Smooth muscle cell (in vitro differentiated cells): ENCODE measurements around the gene DCTN2. TPM values are rescaled to one million over a fixed set of nuclear protein-coding genes. Genes with fewer than 3 reads are reported as not detected.
"Not testable (repeated sequence)": the region's sequence is repeated elsewhere in the genome, so short reads cannot be mapped to it uniquely, and the experiment has no call there.

Experiments
- DNase-seq: peaks from one replicate; lab custom pipeline; 2025; ENCODE audit not compliant: unreplicated experiment; lab: John Stamatoyannopoulos, UW
- H2AFZ ChIP-seq: fragments of 200-600 bp; sonication (generic); 2 replicates; pipeline ENCODE4 v1.6.0; 2016; ENCODE audit warnings: antibody characterized with exemption, low read depth, mild to moderate bottlenecking
- H3F3A ChIP-seq: fragments of 200-600 bp; sonication (generic); 2 replicates; pipeline ENCODE4 v1.6.0; 2017; ENCODE audit warnings: antibody characterized with exemption, low read depth
- H3K27ac ChIP-seq: fragments of 200-600 bp; sonication (generic); 2 replicates; pipeline ENCODE4 v1.5.1; 2016; ENCODE audit warnings: low read depth, mild to moderate bottlenecking
- H3K27me3 ChIP-seq: fragments of 200-600 bp; sonication (generic); 2 replicates; pipeline ENCODE4 v1.6.1; 2016; ENCODE audit warnings: low read depth, mild to moderate bottlenecking
- H3K36me3 ChIP-seq: fragments of 200-600 bp; sonication (generic); 2 replicates; pipeline ENCODE4 v1.5.1; 2016; ENCODE audit warnings: low read depth
- H3K4me1 ChIP-seq: fragments of 200-600 bp; sonication (generic); 2 replicates; pipeline ENCODE4 v1.5.1; 2016; ENCODE audit warnings: low read depth
- H3K4me2 ChIP-seq: fragments of 200-600 bp; sonication (generic); 2 replicates; pipeline ENCODE4 v1.6.0; 2016; ENCODE audit warnings: mild to moderate bottlenecking
- H3K4me3 ChIP-seq: fragments of 200-600 bp; sonication (generic); 2 replicates; pipeline ENCODE4 v1.5.1; 2016; ENCODE audit warnings: mild to moderate bottlenecking
- H3K79me2 ChIP-seq: fragments of 200-600 bp; sonication (generic); 2 replicates; pipeline ENCODE4 v1.6.0; 2016; ENCODE audit warnings: low read depth, mild to moderate bottlenecking
- H3K9ac ChIP-seq: fragments of 200-600 bp; sonication (generic); 2 replicates; pipeline ENCODE4 v1.6.0; 2016; ENCODE audit warnings: low read depth
- H3K9me3 ChIP-seq: fragments of 200-600 bp; sonication (generic); replicated peaks from 2 replicates; pipeline ENCODE4 v1.5.1; 2016; ENCODE audit warnings: low read depth
- H4K20me1 ChIP-seq: fragments of 200-600 bp; sonication (generic); 2 replicates; pipeline ENCODE4 v1.6.0; 2016; ENCODE audit warnings: low read depth
- WGBS: methylation state at CpG from one replicate; pipeline ENCODE4 v1.1.7; 2016; ENCODE audit warnings: low lambda C conversion rate; 5-methylcytosine and 5-hydroxymethylcytosine counted together
- polyA plus RNA-seq: library from polyadenylated mRNA; unstranded; fragments of >200 nt; fragmentation: Nextera tagmentation; extraction: Ambion mirVana; gene quantifications from 2 replicates; pipeline ENCODE4 v1.2.1, GENCODE V29; 2016
- total RNA-seq: library from RNA; depleted of rRNA; stranded (reverse); fragments of >200 nt; gene quantifications from 2 replicates; pipeline ENCODE4 v1.2.3, GENCODE V29; 2014
- TF ChIP-seq, protein P1 (sequence below): fragments of 200-600 bp; sonication (generic); IDR thresholded peaks from 2 replicates; pipeline ENCODE4 v1.5.1; 2017; ENCODE audit warnings: borderline replicate concordance, mild to moderate bottlenecking, antibody characterized with exemption; ENCODE audit not compliant: insufficient read depth, poor library complexity, severe bottlenecking

Gene DCTN2
- total and polyA plus RNA-seq, 2 experiments from 2014 or later = 107 to 119 TPM

DNA sequence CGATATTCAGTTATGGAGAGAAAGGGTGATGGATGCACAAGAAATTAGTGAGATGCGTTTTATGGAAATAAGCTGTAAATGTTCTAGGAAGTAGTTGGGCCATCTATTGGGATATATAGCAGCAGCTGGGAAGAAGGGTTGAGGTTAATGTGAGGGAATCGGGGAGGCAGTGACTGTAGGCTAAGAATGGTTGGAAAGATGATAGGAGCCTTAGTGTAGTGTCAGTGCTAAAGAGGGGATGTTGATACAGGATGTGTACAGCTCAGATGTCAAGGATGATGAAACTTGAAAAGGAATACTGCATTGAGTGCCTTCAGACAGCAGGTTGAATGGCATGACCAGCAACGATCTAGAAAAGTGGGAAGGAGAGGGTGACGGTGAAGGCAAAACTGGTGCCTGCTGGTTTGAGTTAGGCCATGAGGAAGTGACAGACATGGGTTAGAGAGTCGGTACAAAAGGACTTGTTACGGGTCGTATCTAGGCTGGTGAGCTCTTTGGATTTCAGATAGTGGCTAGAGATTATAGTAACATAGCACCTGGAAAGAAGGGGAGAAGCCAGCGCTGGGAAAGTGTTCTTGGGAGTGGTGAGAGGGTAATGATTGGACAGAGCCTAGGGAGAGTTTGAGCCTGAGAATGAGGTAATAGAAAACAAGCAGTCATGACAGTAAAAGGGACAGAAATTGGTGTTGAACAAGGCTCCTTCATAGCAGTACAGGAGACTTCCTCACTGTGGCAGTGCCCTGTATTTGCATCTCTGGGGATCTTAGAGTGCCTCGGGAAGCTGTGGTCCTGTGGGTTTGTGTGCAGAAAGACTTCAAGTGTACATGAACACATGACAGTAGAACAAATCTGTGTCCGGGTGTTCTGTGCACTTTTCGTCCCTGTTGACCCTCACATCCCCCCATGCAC lies 49.5 kb downstream of the DCTN2 start:
- TF ChIP-seq, protein P1, sequence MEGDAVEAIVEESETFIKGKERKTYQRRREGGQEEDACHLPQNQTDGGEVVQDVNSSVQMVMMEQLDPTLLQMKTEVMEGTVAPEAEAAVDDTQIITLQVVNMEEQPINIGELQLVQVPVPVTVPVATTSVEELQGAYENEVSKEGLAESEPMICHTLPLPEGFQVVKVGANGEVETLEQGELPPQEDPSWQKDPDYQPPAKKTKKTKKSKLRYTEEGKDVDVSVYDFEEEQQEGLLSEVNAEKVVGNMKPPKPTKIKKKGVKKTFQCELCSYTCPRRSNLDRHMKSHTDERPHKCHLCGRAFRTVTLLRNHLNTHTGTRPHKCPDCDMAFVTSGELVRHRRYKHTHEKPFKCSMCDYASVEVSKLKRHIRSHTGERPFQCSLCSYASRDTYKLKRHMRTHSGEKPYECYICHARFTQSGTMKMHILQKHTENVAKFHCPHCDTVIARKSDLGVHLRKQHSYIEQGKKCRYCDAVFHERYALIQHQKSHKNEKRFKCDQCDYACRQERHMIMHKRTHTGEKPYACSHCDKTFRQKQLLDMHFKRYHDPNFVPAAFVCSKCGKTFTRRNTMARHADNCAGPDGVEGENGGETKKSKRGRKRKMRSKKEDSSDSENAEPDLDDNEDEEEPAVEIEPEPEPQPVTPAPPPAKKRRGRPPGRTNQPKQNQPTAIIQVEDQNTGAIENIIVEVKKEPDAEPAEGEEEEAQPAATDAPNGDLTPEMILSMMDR = no peak
- Histone ChIP-seq H3F3A (no peaks in the 10 kb centered on the region), H3K4me1 (no peaks in the 10 kb centered on the region), H3K9me3 (no peaks in the 10 kb centered on the region), H3K9ac (no peak overlapping the region), H3K27ac (no peak overlapping the region), H3K79me2 (peaks cover 10% of the 10 kb centered on the region), H3K4me3 (no peak overlapping the region), H4K20me1 (peaks cover 8% of the 10 kb centered on the region), H3K4me2 (no peak overlapping the region), H3K27me3 (no peaks in the 10 kb centered on the region), H2AFZ (no peak overlapping the region), H3K36me3 (peaks cover 19% of the 10 kb centered on the region)
- 98% methylated on average over 12 of the region's 12 CpGs for WGBS
- DNase-seq = no peak

DNA sequence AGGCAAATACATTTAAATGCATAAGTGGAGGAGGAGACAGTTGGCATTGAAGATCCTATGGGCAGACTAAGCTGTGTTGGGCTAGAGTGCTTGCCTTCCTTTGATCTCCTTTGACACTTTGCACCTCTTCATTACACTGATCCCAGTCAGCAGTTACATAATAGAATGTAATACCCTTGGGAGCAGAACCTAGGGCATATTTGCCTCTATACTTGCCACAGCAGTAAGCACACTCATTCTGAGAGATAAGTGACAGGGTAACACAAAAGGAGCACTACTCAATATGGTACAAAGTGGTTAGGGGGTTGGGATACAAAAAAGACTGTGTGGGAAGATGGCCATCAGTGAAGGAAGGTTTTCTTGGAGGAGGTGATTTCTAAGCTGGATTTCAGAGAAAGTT lies 50.2 kb downstream of the DCTN2 start:
- TF ChIP-seq, protein P1 = no peak
- H3K9ac ChIP-seq = no peak overlapping the region
- H4K20me1 ChIP-seq = peaks cover 8% of the 10 kb centered on the region
- no peaks in the 10 kb centered on the region for H3K27me3 ChIP-seq
- no peak overlapping the region for H3K4me3 ChIP-seq
- no peak overlapping the region for H2AFZ ChIP-seq
- no peaks in the 10 kb centered on the region for H3K4me1 ChIP-seq
- H3K79me2 ChIP-seq = peaks cover 6% of the 10 kb centered on the region
- peaks cover 20% of the 10 kb centered on the region for H3K36me3 ChIP-seq
- H3K9me3 ChIP-seq = no peaks in the 10 kb centered on the region
- H3K27ac ChIP-seq = no peak overlapping the region
- H3F3A ChIP-seq = no peaks in the 10 kb centered on the region
- no peak overlapping the region for H3K4me2 ChIP-seq
- no peak for DNase-seq

DNA sequence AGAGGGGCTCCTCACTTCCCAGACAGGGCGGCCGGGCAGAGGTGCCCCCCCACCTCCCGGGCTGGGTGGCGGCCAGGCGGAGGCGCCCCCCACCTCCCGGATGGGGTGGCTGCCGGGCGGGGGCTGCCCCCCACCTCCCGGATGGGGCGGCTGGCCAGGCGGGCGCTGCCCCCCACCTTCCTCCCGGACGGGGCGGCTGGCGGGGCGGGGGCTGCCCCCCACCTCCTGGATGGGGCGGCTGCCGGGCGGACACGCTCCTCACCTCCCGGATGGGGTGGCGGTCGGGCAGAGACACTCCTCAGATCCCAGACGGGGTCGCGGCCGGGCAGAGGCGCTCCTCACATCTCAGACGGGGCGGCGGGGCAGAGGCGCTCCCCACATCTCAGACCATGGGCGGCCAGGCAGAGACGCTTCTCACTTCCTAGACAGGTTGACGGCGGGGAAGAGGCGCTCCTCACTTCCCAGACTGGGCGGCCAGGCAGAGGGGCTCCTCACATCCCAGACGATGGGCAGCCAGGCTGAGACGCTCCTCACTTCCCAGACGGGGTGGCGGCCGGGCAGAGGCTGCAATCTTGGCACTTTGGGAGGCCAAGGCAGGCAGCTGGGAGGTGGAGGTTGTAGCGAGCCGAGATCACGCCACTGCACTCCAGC lies 51.8 kb downstream of the DCTN2 start:
- not testable (repeated sequence) for H3K27ac ChIP-seq
- over 99% methylated on average over 20 of the region's 48 CpGs for WGBS
- peaks cover 19% of the 10 kb centered on the region for H3K36me3 ChIP-seq

DNA sequence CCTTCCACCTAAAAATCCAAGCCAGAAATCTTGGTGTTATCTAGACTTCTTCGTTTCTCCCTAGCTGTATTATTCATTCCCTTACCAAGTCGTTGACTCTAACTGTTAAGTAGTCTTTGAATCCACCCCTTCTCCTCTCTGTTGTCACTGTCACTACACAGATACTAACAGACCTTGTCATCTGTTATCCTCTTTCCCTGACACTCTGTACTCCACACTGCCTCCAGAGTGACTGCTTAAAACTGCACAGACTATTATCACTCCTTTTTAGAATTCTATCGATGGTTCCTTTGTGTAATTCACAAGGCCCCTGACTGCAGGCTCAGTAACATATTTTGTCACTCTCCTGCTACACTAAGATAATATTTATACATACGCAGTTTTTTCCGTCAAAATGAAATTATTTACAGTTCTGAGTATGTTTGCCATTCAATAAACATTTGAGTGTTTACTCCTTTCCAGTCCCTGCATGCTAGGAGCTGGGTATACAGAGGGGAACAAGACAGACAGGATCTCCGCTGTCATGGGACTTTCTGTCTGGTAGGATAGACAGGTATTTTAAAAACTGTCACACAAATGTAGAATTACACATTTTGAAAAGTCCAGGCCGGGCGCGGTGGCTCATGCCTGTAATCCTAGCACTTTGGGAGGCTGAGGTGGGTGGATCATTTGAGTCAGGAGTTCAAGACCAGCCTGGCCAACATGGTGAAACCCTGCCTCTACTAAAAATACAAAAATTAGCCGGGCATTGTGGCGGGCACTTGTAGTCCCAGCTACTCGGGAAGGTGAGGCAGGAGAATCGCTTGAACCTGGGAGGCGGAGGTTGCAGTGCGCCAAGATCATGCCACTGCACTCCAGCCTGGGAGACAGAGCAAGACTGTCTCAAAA lies 55.4 kb downstream of the DCTN2 start:
- Histone ChIP-seq H3K36me3 (peaks cover 13% of the 10 kb centered on the region), H3F3A (no peaks in the 10 kb centered on the region), H3K4me2 (no peak overlapping the region), H3K9me3 (no peaks in the 10 kb centered on the region), H3K4me1 (peaks cover 11% of the 10 kb centered on the region), H3K79me2 (peaks cover 27% of the 10 kb centered on the region), H2AFZ (no peak overlapping the region), H3K27me3 (no peaks in the 10 kb centered on the region), H3K4me3 (no peak overlapping the region), H3K27ac (no peak overlapping the region), H3K9ac (no peak overlapping the region), H4K20me1 (peaks cover 8% of the 10 kb centered on the region)
- TF ChIP-seq, protein P1 = peak; percentile 2
- no peak for DNase-seq
- WGBS = 95% methylated on average over 15 of the region's 15 CpGs

More for the DNA sequence above, 51.8 kb downstream of the DCTN2 start:
- H4K20me1 ChIP-seq, H3F3A ChIP-seq, H3K4me1 ChIP-seq, H3K9ac ChIP-seq, H3K9me3 ChIP-seq, DNase-seq, H3K4me3 ChIP-seq, H3K27me3 ChIP-seq, H2AFZ ChIP-seq, H3K79me2 ChIP-seq, H3K4me2 ChIP-seq: not testable (repeated sequence)
